TTC549 (cell line): ENCODE data around the gene FN1.

Experiments
- FAIRE-seq: peaks from 2 replicates; lab custom pipeline; 2012; peaks lifted over from hg19 to GRCh38; lab: Jason Lieb, UNC

Gene FN1

DNA sequence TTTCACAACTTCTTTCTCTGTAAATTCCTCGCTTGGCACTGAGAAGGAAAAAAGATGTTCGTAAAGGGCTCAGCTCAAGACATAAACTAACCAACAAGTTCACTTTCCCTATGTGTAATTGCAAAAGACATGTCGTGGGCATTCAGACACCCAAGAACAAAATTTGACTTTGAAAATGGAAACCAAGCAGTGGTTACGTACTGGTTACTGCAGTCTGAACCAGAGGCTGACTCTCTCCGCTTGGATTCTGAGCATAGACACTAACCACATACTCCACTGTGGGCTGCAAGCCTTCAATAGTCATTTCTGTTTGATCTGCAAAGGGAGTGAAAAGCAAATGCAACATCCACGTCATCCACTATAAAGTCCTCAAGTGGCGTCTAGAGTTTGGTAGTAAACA is 53.9 kb downstream of the FN1 start:
- no peak for FAIRE-seq

GRCh38 chr2:215380699-215381098 is 55.2 kb downstream of the FN1 start:
- FAIRE-seq = no peak

DNA sequence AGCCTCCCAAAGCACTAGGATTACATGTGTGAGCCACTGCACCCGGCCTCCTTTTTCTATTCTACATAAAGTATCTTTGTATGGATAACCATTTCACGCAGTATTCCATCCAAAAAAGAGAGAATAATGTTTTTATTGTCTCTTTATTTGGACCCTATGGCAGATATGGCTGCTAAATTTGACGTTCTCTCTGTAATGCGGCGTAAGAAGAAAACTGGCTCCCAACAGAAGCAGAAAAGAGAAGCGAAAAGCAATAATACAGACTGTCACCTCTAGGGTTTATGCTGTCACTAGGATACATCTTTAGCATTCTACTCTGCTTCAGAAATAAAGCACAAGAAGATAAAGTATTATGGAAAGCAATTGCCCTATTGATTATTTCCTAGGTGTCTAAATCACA is 55.9 kb downstream of the FN1 start:
- FAIRE-seq = no peak

DNA sequence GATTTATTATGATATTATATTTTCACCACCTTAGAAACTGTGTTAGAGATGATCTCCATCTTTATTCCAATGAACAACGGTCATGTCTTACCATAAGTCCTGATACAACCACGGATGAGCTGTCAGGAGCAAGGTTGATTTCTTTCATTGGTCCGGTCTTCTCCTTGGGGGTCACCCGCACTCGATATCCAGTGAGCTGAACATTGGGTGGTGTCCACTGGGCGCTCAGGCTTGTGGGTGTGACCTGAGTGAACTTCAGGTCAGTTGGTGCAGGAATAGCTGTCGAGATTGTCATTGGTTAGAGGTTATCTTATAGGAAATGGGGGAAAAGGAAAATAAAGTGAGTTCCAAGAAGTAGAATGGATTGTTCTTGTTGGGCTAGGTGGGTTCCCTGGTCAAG is 56.8 kb downstream of the FN1 start:
- FAIRE-seq = no peak

DNA sequence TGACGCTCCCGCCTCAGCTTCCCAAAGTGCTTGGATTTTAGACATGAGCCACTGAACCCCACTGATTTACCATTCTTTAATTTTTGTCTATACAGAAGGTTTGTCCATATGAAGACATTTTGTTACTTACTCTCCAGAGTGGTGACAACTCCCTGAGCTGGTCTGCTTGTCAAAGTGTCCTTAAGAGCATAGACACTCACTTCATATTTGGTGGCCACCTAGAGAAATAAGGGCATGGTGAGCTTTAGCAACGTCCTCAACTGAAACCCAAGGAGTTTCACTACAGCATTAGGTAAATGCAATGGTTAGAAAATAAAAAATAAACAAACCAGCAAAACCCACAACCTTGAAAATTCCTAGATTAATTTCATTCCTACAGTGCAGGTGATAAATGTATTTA is 57.8 kb downstream of the FN1 start:
- no peak for FAIRE-seq

- FAIRE-seq = no peak
Observed at GRCh38 chr2:215377283-215377682, 58.6 kb downstream of the FN1 start.

DNA sequence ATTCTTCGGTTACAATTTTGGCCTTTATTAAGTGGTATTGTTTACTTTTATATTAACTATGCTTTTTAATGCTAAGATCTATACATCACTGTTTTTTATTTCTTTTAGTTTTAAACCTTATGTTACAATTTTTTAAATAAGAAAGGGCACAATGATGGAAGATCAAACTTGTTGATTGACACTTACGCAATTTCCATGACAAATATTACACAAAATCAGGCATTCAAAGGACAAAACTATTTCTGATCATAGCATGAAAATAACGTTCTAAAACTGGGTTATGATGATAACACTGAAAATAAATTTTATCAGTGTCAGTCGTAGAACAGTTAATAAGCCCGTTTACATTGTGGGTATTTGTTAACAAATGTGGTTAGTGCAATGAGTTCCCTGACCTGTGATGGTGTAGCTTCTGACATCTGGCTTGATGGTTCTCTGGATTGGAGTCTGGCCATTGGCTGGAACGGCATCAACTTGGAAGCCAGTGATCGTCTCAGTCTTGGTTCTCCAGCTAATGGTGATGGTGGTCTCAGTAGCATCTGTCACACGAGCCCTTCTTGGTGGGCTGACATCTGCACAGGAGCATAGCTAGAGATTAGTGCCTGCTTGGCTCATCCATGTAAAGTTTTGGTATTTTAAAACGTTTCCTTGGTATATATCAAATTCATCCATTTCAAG is 59.6 kb downstream of the FN1 start:
- no peak for FAIRE-seq

DNA sequence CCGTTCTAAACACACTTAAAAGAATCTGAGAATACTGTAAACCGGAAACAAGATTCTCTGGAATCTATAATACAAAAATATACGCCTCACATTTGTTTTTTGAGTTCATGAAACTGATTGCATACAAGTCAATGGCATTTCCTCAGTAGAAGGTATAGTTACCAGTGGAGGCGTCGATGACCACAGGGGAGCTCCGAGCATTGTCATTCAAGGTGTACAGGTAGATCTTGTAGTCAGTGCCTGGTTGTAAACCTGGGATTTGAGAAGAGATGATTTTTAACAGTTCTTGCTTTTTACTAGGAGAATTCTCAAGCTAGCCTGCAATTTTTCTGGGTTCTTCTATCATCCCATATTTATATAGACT is 60.4 kb downstream of the FN1 start:
- no peak for FAIRE-seq

DNA sequence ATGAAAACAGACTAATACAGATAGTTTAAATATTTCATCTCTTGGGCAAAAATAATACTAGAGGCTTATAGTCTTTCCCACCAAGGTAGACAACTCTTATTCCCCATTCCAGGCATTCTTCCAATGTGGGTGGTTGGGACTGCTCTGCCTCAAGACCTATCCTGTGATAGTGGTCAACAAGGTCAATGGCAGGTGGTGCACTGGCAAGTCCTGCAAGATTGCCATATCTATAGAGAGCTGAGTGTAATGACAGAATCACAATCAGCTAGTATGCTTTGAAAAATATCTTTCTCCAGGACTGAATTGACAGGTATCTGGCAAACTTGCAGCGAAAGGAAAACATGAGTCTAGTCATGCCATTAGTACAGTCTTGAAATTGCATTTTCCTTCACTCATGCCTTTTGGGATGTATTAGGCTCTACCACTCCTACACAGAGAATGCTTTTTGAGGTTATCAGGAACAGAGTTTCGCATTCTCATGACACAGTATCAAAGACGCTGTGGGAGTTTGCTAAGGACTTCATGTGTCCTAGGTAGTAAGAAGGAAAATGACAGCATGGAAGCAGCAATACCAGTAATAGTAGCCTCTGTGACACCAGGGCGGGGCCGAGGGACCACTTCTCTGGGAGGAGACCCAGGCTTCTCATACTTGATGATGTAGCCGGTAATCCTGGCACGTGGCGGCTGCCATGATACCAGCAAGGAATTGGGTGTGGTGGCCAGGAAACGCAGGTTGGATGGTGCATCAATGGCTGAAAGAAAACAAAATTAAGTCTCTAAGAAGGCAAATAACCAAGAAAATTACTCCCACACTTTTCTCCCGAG is 61.0 kb downstream of the FN1 start:
- FAIRE-seq = no peak

DNA sequence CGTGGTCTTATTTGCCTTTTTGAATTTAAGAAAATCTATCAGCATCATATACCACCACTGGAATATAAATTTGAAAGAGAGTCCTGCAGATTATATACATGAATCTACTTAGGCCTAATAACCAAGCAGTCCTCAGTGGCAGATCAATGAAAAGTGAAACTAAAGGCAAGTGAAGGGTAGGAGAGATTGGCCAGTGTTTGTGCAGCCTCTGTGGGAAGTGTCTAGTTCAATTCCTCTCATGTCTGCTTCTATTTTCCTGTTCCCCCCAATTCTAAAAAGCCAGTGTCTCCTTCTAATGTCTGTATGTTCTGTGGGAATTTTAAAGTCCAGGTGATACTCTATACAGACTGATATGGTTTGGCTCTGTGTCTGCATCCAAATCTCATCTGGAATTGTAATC is 61.9 kb downstream of the FN1 start:
- no peak for FAIRE-seq

- FAIRE-seq = no peak
Observed at GRCh38 chr2:215372968-215373649, 62.8 kb downstream of the FN1 start.

- no peak for FAIRE-seq
Observed at GRCh38 chr2:215371915-215372897, 63.7 kb downstream of the FN1 start.

DNA sequence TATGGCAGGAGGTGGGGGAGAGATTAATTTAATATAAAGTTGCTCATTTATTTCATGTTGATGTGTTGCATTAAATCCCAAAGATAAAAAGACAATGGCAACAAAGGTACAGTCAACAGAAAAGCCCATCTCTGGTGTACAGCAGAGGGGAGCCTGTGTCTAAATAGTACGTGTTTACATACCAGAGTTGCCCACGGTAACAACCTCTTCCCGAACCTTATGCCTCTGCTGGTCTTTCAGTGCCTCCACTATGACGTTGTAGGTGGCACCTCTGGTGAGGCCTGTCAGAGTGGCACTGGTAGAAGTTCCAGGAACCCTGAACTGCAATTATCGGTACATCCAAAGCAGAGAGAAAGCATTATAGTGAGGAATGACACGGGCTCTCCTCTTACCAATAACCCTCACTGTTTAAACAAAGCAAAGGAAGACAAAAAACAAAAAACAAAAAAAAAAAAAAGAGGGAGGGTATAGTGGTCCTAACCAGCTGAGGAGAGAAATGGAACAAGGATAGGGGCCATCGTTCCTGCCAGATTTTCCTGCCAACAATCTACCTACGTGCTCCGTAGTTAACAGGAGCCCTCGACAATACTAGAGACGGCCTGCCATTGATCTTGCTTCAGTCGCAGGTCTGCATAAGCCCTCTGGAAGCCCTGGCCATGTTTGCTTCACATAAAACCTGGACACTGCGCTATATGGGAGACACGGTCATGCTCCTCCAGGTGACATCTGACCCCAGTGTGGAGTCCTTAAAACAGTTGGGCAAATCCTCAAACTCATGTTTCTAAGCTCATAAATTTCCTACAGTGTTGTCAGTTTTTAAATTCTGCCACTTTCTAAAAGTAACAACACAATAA is 65.5 kb downstream of the FN1 start:
- no peak for FAIRE-seq

- no peak for FAIRE-seq
Observed at GRCh38 chr2:215369181-215369760, 66.6 kb downstream of the FN1 start.

- FAIRE-seq = no peak
Observed at GRCh38 chr2:215368493-215368809, 67.4 kb downstream of the FN1 start.

DNA sequence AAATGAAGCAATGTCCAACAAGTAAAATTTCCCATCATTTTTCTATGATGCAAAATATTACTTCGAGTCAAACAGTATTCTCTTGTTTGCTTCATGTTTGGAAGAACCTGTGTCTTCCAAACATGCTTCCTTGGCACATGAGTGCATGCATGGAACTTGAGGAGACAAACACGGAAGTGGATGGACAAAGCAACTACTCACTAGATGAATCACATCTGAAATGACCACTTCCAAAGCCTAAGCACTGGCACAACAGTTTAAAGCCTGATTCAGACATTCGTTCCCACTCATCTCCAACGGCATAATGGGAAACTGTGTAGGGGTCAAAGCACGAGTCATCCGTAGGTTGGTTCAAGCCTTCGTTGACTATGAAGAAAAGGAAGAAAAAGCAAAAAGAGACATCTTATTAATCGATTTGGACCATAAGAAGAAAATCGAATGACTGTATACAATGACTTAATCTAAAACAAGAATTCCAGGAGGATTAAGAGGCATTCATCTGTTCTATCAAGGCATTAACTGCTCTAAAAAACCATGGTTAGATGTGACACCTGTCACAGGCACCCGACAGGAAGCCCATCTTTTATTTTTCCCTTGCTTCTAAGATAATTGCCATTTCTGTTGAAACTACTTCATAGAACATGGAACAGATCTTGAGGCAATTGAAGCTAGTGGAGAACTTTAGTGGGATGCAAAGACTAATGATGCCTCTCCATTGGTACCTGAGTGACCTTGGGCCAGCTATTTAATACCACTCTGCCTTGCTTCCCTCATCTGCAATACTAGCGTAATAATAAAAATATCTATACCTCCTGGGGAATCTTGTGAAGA is 68.0 kb downstream of the FN1 start:
- no peak for FAIRE-seq

GRCh38 chr2:215366440-215367032 is 69.3 kb downstream of the FN1 start:
- FAIRE-seq = no peak

GRCh38 chr2:215365184-215365658 is 70.6 kb downstream of the FN1 start:
- FAIRE-seq = no peak
